Lower lobe of right lung (tissue), 2 donors: ENCODE measurements around the gene OOEP. TPM values are rescaled to one million over a fixed set of nuclear protein-coding genes. Genes with fewer than 3 reads are reported as not detected.
"Not testable (repeated sequence)": the region's sequence is repeated elsewhere in the genome, so short reads cannot be mapped to it uniquely, and the experiment has no call there.

ENCODE experiments used
- ATAC-seq, 2 donors: fragments of 200-7000 bp; cut with Tn5 transposase; one replicate each; pipeline ENCODE4 v1.9.1; 2020 to 2022; ENCODE audit warnings: mild to moderate bottlenecking in 2 of 2, moderate library complexity in 2 of 2
- DNase-seq: peaks from one replicate; pipeline ENCODE4 v3.0.0-alpha.2; 2020
- H3K27ac ChIP-seq: fragments of 200-600 bp; one replicate; pipeline ENCODE4 v1.8.0; 2022
- H3K27me3 ChIP-seq: fragments of 200-600 bp; one replicate; pipeline ENCODE4 v1.8.0; 2022; ENCODE audit warnings: low read depth
- H3K36me3 ChIP-seq: fragments of 200-600 bp; one replicate; pipeline ENCODE4 v1.8.0; 2022; ENCODE audit warnings: mild to moderate bottlenecking
- H3K4me1 ChIP-seq: fragments of 200-600 bp; one replicate; pipeline ENCODE4 v1.8.0; 2022
- H3K4me3 ChIP-seq: fragments of 200-600 bp; one replicate; pipeline ENCODE4 v1.8.0; 2022; ENCODE audit warnings: mild to moderate bottlenecking
- H3K9me3 ChIP-seq: fragments of 200-600 bp; one replicate; pipeline ENCODE4 v1.8.0; 2022
- intact Hi-C: fragments of 100-400 bp; cut with DNase I; formaldehyde crosslinking; loops from one replicate; pipeline ENCODE4 v1.11.0; 2022
- total RNA-seq: library from RNA; stranded (reverse); fragmentation: NEBNext Ultra II Directional; extraction: Animal tissue kit (Norgen Biotek cat#: 25700); gene quantifications from one replicate; pipeline ENCODE4 v1.2.1, GENCODE V29; 2021
- TF ChIP-seq, protein P1 (sequence below): fragments of 200-600 bp; IDR thresholded peaks from one replicate; pipeline ENCODE4 v1.8.0; 2022; ENCODE audit warnings: antibody characterized with exemption, mild to moderate bottlenecking
- donor health status: DM: no; HTN: yes; CAD: no; lungs with severe emphysema.

The OOEP gene
- total RNA-seq, 1 donor from 2014 or later: not detected

DNA sequence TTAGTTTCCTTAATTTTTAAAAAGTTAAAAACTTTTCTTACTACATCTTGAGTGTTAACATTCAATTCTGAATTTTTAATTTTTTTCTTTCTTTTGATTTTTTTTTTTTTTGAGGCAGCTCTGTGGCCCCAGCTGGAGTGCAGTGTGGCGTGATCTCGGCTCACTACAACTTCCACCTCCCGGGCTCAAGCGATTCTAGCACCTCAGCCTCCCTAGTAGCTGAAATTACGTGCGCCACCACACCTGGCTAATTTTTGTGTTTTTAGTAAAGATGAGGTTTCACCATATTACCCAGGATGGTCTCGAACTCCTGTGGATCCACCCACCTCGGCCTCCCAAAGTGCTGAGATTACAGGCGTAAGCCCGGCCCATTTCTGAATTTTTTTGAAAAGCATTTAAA, 26.2 kb upstream of the OOEP start:
- DNase-seq (no peak), ATAC-seq (no peak)
- TF ChIP-seq, protein P1, sequence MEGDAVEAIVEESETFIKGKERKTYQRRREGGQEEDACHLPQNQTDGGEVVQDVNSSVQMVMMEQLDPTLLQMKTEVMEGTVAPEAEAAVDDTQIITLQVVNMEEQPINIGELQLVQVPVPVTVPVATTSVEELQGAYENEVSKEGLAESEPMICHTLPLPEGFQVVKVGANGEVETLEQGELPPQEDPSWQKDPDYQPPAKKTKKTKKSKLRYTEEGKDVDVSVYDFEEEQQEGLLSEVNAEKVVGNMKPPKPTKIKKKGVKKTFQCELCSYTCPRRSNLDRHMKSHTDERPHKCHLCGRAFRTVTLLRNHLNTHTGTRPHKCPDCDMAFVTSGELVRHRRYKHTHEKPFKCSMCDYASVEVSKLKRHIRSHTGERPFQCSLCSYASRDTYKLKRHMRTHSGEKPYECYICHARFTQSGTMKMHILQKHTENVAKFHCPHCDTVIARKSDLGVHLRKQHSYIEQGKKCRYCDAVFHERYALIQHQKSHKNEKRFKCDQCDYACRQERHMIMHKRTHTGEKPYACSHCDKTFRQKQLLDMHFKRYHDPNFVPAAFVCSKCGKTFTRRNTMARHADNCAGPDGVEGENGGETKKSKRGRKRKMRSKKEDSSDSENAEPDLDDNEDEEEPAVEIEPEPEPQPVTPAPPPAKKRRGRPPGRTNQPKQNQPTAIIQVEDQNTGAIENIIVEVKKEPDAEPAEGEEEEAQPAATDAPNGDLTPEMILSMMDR: no peak

DNA sequence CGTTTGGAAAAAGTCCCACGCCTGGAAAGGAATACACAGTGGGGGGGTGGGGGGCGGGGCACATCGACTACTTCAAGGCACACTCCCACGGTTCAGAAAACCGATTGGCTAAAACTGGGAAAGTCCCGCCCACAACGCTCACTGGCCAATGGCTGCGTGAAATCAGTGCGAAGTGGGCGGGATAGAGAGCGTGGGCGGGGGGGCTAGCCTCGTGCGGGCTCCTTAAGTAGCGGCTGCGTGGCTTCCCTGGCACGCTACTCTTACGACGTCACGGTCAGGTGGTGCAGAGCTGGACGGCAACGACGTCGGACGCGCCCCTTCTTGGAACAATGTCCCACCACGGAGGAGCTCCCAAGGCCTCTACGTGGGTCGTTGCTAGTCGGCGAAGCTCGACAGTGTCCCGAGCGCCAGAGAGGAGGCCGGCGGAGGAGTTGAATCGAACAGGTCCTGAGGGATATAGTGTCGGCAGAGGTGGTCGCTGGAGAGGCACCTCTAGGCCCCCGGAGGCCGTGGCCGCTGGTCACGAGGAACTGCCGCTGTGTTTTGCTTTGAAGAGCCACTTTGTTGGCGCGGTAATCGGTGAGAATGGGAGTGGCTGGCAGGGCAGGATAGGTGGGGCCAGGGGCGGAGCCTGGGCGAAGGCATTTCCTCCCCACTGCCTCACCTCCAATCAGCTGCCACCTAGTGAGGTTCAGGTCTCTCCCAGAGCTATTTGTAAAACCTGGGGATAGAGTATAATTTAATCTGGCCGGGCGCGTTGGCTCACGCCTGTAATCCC, 25.1 kb upstream of the OOEP start, which contains the start of gene DDX43:
Gene DDX43, plus strand, starts transcription at position 252 of the 778 bp plus-strand sequence. Its CDS starts 78 bp downstream, at position 330.
- Histone ChIP-seq H3K27ac (peak within 1 kb of the TSS; percentile 81), H3K4me1 (no peaks in the 10 kb centered on the region), H3K4me3 (peak within 1 kb of the TSS; percentile 40), H3K9me3 (no peaks in the 10 kb centered on the region), H3K27me3 (no peaks in the 10 kb centered on the region), H3K36me3 (no peaks in the 10 kb centered on the region)
- intact Hi-C loops: no loop called here
- TF ChIP-seq, protein P1: no peak
- peak; percentile 81 for DNase-seq
- peak; percentile 56 to 92 for ATAC-seq

More for the DNA sequence above, 26.2 kb upstream of the OOEP start:
- Histone ChIP-seq H3K36me3 (no peaks in the 10 kb centered on the region), H3K27me3 (no peaks in the 10 kb centered on the region), H3K4me3 (no peak overlapping the region), H3K27ac (no peak overlapping the region), H3K4me1 (no peaks in the 10 kb centered on the region), H3K9me3 (no peaks in the 10 kb centered on the region)
- intact Hi-C loops: no loop called here

DNA sequence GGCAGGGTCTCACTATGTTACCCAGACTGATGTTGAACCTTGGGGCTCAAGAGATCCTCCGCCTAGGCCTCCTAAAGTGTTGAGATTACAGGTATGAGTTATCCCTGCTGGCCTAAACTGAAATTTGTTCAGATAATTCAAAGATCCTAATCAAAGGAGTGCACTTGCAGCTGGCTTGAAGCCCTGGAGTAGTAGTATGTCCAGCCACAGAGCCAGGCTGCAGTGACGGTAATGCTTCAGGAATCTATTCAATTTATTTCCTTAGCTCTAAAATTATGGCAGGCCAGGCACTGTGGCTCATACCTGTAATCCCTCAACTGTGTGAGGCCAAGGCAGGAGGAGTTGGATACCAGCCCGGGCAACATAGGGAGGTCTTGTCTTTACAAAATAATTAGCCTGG, 23.6 kb upstream of the OOEP start:
- H3K4me1 ChIP-seq: peaks cover 4% of the 10 kb centered on the region
- no peak overlapping the region for H3K27ac ChIP-seq
- no peaks in the 10 kb centered on the region for H3K27me3 ChIP-seq
- intact Hi-C loops: no loop called here
- H3K9me3 ChIP-seq: no peaks in the 10 kb centered on the region
- TF ChIP-seq, protein P1: no peak
- no peak for DNase-seq
- H3K4me3 ChIP-seq: no peak overlapping the region
- no peaks in the 10 kb centered on the region for H3K36me3 ChIP-seq
- no peak for ATAC-seq

DNA sequence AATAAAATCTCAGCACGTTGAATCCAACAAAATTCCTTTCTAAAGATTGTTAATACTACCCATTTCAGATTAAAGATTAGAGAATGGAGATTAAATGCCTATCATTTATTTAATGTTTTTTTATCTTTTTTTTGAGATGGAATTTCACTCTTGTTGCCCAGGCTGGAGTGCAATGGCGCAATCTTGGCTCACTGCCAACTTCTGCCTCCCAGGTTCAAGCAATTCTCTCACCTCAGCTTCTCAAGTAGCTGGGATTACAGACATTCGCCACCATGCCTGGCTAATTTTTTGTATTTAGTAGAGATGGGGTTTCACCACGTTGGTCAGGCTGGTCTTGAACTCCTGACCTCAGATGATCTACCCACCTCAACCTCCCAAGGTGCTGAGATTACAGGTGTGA, 22.5 kb upstream of the OOEP start:
- H3K4me1 ChIP-seq, H3K9me3 ChIP-seq, H3K27ac ChIP-seq, H3K36me3 ChIP-seq, H3K4me3 ChIP-seq, intact Hi-C loops, ATAC-seq, H3K27me3 ChIP-seq: not testable (repeated sequence)
- peak; percentile 52 for DNase-seq

DNA sequence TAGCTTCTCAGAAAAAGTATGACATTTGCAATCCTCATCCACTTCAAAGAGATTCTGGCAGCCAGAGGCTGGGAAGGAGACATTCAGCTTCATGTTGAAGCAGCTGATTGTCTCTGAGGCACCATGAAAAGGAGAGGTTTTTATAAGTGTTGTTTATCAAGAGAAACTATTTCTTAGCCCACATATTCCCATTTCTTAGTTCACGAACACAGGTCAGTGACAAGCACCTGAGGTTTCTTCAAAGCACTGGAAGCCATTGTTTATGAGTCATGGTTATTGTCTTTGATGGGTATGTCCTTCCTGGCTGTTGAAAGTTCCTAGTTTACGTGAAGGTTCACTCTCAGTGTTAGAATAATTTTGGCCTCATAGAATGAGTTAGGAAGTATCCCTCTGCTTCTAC, 22.0 kb upstream of the OOEP start:
- intact Hi-C loops: no loop called here
- H3K4me1 ChIP-seq: peaks cover 5% of the 10 kb centered on the region
- no peaks in the 10 kb centered on the region for H3K9me3 ChIP-seq
- ATAC-seq (no peak), DNase-seq (no peak)
- no peaks in the 10 kb centered on the region for H3K27me3 ChIP-seq
- H3K36me3 ChIP-seq: no peaks in the 10 kb centered on the region
- no peak overlapping the region for H3K27ac ChIP-seq
- H3K4me3 ChIP-seq: no peak overlapping the region
- TF ChIP-seq, protein P1: no peak

DNA sequence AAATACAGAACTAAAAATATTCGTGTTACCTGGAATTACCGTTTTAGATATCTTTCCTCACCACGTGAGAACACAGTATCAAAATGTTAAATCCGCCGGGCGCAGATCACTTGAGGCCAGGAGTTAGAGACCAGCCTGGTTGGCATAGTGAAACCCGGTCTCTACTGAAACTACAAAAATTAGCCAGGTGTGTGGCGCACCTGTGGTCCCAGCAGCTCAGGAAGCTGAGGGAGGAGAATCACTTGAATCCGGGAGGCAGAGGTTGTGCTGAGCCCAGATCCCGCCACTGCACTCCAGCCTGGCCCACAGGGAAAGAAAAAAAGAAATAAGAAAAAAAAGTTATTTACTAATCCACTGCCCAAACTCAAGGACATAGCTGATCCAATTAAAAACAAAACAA, 20.2 kb upstream of the OOEP start:
- intact Hi-C loops: no loop called here
- peaks cover 5% of the 10 kb centered on the region for H3K4me1 ChIP-seq
- H3K4me3 ChIP-seq: no peak overlapping the region
- H3K27ac ChIP-seq: no peak overlapping the region
- no peak for DNase-seq
- H3K36me3 ChIP-seq: no peaks in the 10 kb centered on the region
- no peaks in the 10 kb centered on the region for H3K9me3 ChIP-seq
- TF ChIP-seq, protein P1: no peak
- no peaks in the 10 kb centered on the region for H3K27me3 ChIP-seq
- ATAC-seq: no peak
